ENCODE results near the gene RNF182. TPM values are rescaled to one million over a fixed set of nuclear protein-coding genes. Genes with fewer than 3 reads are reported as not detected.

The RNF182 gene
- total and polyA plus RNA-seq, 2 donors (not counting 3 experiments of a cell fraction or from before 2014, with no cell fraction given), result 0.43 to 0.93 TPM

- H3K27ac ChIP-seq (ENCODE audit: insufficient read depth, low read depth, low read length), result no peak overlapping the region
- H3K9me1 ChIP-seq (replicated peaks; ENCODE audit: control insufficient read depth, extremely low read depth, insufficient read depth, low read length), result no peaks in the 10 kb centered on the region
- H3K4me3 ChIP-seq (replicated peaks in 1 of 3; ENCODE audit: insufficient read depth in 1 of 3, low read depth in 1 of 3, low read length in 3 of 3), result no peak overlapping the region
- no peaks in the 10 kb centered on the region for H3K79me2 ChIP-seq (ENCODE audit: control insufficient read depth, insufficient read depth, low read length)
- no peak overlapping the region for H2AFZ ChIP-seq (ENCODE audit: low read depth, low read length)
- H3K27me3 ChIP-seq (ENCODE audit: control insufficient read depth in 2 of 2, insufficient read depth in 2 of 2, low read length in 2 of 2), result no peaks in the 10 kb centered on the region
- ChIA-PET CTCF (no interaction called here), POLR2A (no interaction called here)
- no peaks in the 10 kb centered on the region for H3K9me3 ChIP-seq (replicated peaks; ENCODE audit: control insufficient read depth, insufficient read depth, low read length)
- no peaks in the 10 kb centered on the region for H3K4me1 ChIP-seq (ENCODE audit: control insufficient read depth, extremely low read depth, insufficient read depth, low read length)
- TF ChIP-seq POLR2AphosphoS5 (IDR thresholded peaks at IDR 0.05; ENCODE audit: insufficient read depth, low read depth, low read length) (no peak), POLR2A (IDR thresholded peaks at IDR 0.05; ENCODE audit: low read depth, low read length) (no peak), GATA2 (IDR thresholded peaks at IDR 0.05; ENCODE audit: insufficient read depth, insufficient read length, low read depth, low read length) (no peak), MYC (IDR thresholded peaks at IDR 0.05; ENCODE audit: low read depth, low read length) (no peak), EZH2 (IDR thresholded peaks at IDR 0.05; ENCODE audit: borderline replicate concordance, low read depth, low read length, severe bottlenecking) (no peak), CTCF (IDR thresholded peaks at IDR 0.05; ENCODE audit: extremely low read depth in 1 of 2, insufficient read depth in 1 of 2, low read depth in 1 of 2, low read length in 2 of 2) (no peak), MAX (IDR thresholded peaks at IDR 0.05; ENCODE audit: insufficient read depth, insufficient read length) (no peak), FOS (IDR thresholded peaks at IDR 0.05; ENCODE audit: borderline replicate concordance, insufficient read depth, low read length) (no peak)
- dilution Hi-C loops (cut with MboI; ENCODE audit: extremely low pct_ligation_motif_present, low sequenced_read_pairs), result no loop called here
- FAIRE-seq (no peak), DNase-seq (ENCODE audit: low read depth, low spot score) (no peak)
- no peaks in the 10 kb centered on the region for H4K20me1 ChIP-seq (replicated peaks; ENCODE audit: control insufficient read depth, extremely low read depth, insufficient read depth, low read length)
- no peaks in the 10 kb centered on the region for H3K36me3 ChIP-seq (ENCODE audit: control insufficient read depth in 2 of 2, extremely low read depth in 1 of 2, insufficient read depth in 2 of 2, low read length in 2 of 2)
- H3K4me2 ChIP-seq (ENCODE audit: insufficient read depth, low read length), result no peak overlapping the region
- no TSS peak for BruUV-seq (replicated peaks)
- intact Hi-C loops (cut with micrococcal nuclease), result no loop called here
- no peak overlapping the region for H3K9ac ChIP-seq (replicated peaks; ENCODE audit: extremely low read depth, insufficient read depth, low read length)
These were observed 84.7 kb downstream of the RNF182 start for GRCh38 chr6:14009431-14009830.

Measured in endothelial cell of umbilical vein (primary cell).